ENCODE data around the gene MBD6.
"Not testable (repeated sequence)": the region's sequence is repeated elsewhere in the genome, so short reads cannot be mapped to it uniquely, and the experiment has no call there.

MBD6 gene

GRCh38 chr12:57548013-57548315 is 25.3 kb downstream of the MBD6 start:
- FAIRE-seq, result no peak

GRCh38 chr12:57548488-57548887 is 25.9 kb downstream of the MBD6 start:
- no peak for FAIRE-seq
- DNase-seq (ENCODE audit: low spot score), result no peak

More at GRCh38 chr12:57548013-57548315, 25.3 kb downstream of the MBD6 start:
- DNase-seq (ENCODE audit: low spot score), result no peak

- FAIRE-seq (no peak), DNase-seq (ENCODE audit: low spot score) (no peak)
These were observed 26.7 kb downstream of the MBD6 start for GRCh38 chr12:57549203-57549908.

DNA sequence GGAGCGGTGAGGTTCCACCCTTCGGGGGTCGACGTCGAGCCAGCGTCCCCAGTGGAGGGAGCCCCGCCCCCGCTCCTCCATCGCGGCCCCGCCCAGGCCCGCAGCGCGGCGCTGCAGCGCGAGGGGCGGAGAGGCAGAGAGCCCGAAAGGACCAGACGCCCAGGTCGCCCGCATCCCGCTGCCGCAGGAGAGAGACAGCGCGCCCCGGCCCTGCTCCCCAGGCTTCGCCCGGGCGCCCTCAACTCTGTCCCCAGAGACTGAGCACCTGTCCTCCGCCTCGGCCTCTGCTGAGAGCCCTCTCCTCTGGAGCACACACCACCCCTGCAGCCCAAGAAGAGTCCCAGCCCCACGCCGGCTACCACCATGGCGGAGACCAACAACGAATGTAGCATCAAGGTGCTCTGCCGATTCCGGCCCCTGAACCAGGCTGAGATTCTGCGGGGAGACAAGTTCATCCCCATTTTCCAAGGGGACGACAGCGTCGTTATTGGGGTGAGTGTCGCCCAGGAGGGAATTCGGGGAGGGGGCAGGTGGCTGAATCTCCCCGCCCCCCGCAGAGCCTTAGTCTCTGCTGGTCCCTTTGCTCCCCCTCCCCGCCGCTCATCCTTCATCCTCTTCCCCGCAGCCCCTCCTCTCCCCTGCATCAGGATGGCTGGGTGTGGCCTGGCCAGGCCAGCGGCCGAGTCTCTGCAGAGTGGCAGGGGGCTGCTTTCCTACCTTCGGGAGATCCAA is 27.5 kb downstream of the MBD6 start, which contains the start of gene KIF5A:
Gene KIF5A, plus strand, starts transcription at position 136 of the 732 bp plus-strand sequence. Its CDS starts 228 bp downstream, at position 364.
- DNase-seq (ENCODE audit: low spot score) (peak; percentile 79), FAIRE-seq (no peak)

DNA sequence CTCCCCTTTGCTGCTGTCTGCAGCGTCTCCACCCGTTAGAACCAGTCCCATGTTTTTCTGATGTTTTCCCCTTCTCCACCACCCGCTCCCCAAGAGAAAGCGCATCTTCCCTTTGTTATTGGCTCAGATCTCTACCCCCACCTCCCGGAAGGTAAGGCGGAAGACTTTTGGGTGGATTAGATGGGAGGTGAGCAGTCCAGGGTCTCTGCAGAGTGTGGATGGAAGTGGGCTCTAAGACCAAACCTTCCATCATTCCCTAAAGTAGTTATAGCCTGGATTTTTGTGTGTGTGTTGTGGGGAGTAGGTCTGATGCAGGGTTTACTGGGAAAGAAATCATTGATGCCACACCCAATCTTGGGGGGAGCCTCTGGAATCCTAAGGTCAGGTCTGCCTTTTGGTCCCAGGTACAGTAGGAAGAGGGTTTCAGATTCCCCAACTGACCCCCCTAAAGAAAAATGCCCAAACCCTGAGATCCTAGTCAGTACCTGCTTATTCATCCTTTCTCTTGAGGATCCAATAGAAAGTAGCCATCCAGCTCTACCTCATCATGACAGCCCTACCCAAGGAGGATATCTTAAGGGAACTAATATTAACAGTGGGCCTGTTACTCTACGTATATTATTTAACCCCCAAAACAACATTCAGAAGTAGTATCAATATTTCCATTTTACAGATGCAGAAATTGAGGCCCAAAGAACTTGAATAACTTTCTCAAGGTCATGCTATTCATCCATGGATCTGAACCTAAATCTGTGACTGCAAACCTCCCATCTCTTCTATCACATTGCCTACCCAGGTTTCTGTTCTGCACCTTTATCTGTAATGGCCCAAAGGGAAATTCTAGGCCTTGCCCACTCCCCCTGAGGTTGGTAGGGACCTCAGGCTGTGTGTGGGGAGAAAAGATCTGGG is 28.3 kb downstream of the MBD6 start:
- DNase-seq (ENCODE audit: low spot score) (no peak), FAIRE-seq (no peak)

GRCh38 chr12:57551637-57552305 is 29.1 kb downstream of the MBD6 start:
- DNase-seq (ENCODE audit: low spot score) (no peak), FAIRE-seq (no peak)

GRCh38 chr12:57552306-57552651 is 29.7 kb downstream of the MBD6 start:
- DNase-seq (ENCODE audit: low spot score), result no peak
- FAIRE-seq, result no peak

GRCh38 chr12:57552835-57553313 is 30.2 kb downstream of the MBD6 start:
- peak; percentile 40 for FAIRE-seq
- peak; percentile 50 for DNase-seq (ENCODE audit: low spot score)

- FAIRE-seq (no peak), DNase-seq (ENCODE audit: low spot score) (no peak)
These were observed 30.9 kb downstream of the MBD6 start for GRCh38 chr12:57553343-57554202.

DNA sequence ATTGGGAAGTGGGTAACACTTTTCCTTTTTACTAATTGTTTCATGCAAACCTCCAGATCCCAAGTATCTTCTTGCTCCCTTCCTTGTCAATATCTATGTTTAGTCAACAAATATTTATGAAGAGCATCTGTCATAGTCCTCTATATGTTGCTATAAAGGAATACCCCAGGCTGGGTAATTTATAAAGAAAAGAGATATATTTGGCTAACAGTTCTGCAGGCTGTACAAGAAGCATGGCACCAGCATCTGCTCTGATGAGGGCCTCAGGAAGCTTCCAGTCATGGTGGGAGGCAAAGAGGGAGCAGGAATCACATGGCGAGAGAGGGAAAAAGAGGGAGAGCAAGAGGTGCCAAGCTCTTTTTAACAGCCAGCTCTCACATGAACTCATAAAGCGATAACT is 31.8 kb downstream of the MBD6 start:
- DNase-seq (ENCODE audit: low spot score), result no peak
- no peak for FAIRE-seq

- DNase-seq (ENCODE audit: low spot score), result no peak
- no peak for FAIRE-seq
These were observed 32.3 kb downstream of the MBD6 start for GRCh38 chr12:57554897-57555296.

DNA sequence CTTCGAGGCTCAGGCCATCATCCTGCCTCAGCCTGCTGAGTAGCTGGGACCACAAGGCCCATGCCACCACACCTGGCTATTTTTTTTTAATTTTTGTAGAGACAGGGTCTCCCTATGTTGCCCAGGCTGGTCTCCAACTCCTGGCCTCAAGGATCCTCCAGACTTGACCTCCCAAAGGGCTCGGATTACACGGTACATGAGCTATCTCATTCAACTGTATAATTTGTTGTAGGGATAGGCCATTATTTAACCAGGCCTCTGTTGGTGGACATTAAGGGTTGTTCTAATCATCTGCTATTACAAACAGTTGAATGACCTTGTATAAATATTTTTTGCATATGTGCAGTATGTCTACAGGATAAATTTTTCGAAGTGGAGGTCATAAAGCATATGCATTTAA is 36.2 kb downstream of the MBD6 start:
- FAIRE-seq (no peak), DNase-seq (ENCODE audit: low spot score) (no peak)

DNA sequence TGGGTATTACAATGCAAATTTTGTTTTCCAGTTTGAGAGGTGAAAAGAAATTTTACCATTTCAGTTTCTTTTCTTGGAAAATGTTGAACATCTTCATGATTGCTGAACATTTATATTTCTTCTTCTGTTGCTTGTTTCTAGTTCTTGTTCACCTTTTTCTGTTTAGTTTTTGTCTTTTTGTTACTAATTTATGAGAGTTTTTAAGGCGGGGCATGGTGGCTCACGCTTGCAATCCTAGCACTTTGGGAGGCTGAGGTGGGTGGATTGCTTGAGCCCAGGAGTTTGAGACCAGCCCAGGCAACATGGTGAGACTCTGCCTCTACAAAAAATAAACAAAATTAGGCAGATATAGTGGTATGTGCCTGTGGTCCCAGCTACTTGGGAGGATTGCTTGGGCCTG is 37.9 kb downstream of the MBD6 start:
- FAIRE-seq (no peak), DNase-seq (ENCODE audit: low spot score) (no peak)

- not testable (repeated sequence) for DNase-seq (ENCODE audit: low spot score); FAIRE-seq
These were observed 38.5 kb downstream of the MBD6 start for GRCh38 chr12:57561117-57561516.

DNA sequence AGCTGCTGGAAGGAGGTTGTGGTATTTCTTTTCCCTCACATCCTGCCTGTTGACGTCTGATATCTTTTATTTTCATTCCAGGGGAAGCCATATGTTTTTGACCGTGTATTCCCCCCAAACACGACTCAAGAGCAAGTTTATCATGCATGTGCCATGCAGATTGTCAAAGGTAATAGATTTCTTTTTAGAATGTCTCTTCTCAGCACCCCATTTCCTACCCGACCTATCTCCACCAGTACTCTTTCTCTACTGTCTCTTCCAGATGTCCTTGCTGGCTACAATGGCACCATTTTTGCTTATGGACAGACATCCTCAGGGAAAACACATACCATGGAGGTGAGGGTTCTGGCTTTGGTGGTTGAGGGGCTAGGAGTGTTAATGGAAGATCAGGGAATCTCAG is 40.7 kb downstream of the MBD6 start:
- DNase-seq (ENCODE audit: low spot score) (no peak), FAIRE-seq (no peak)

- FAIRE-seq, result no peak
- no peak for DNase-seq (ENCODE audit: low spot score)
These were observed 41.6 kb downstream of the MBD6 start for GRCh38 chr12:57564178-57564740.

- FAIRE-seq, result no peak
- DNase-seq (ENCODE audit: low spot score), result no peak
These were observed 46.2 kb downstream of the MBD6 start for GRCh38 chr12:57568838-57569237.

DNA sequence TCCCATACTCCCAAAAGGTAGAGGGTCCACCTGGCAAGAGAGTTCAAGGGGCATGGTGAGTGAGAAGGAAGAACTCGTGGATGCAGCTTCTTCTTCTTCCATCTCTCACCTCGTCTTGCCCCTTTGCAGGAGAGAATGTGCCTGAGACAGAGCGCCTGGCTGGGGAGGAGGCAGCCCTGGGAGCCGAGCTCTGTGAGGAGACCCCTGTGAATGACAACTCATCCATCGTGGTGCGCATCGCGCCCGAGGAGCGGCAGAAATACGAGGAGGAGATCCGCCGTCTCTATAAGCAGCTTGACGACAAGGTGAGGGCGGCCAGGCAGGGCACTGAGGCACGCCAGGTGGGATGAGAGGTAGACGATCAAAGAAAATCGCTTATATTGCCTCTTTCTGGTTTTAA is 47.2 kb downstream of the MBD6 start:
- DNase-seq (ENCODE audit: low spot score), result no peak
- FAIRE-seq, result peak; percentile 5

DNA sequence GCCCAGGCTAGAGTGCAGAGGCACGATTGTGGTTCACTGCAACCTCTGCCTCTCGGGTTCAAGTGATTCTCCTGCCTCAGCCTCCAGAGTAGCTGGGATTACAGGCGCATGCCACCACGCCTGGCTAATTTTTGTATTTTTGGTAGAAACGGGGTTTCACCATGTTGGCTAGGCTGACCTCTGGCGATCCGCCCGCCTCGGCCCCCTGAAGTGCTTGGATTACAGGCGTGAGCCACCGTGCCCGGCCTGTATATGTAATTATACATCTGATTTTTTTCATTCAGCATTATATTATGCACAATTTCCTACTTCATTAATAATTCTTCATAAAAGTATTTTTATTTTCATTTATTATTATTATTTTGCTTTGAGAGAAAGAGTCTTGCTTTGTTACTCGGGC is 47.8 kb downstream of the MBD6 start:
- not testable (repeated sequence) for DNase-seq (ENCODE audit: low spot score); FAIRE-seq
